CD14-positive monocyte (primary cell): ENCODE data around the gene HORMAD2. TPM values are rescaled to one million over a fixed set of nuclear protein-coding genes. Genes with fewer than 3 reads are reported as not detected.

Source experiments
- DNase-seq, 3 donors: peaks; one replicate each; pipeline ENCODE4 v3.0.0-alpha.2; 2011 to 2022
- H2AFZ ChIP-seq: 2 replicates; pipeline ENCODE4 v1.6.0; 2012; ENCODE audit warnings: mild to moderate bottlenecking, low read depth, low read length, inconsistent platforms; ENCODE audit not compliant: insufficient read depth, poor library complexity, severe bottlenecking
- H3K27ac ChIP-seq, 2 donors: 1 replicate in 1 of 2; 2 replicates in 1 of 2; pipeline ENCODE4 v1.5.1; 2012 to 2013; ENCODE audit warnings: low read length in 2 of 2, control low read depth in 1 of 2, inconsistent platforms in 1 of 2, low read depth in 1 of 2, mild to moderate bottlenecking in 1 of 2
- H3K27me3 ChIP-seq, 2 donors: one replicate each; pipeline versions ENCODE4 v1.6.0 to v1.6.1; 2011 to 2013; ENCODE audit warnings: low read length in 2 of 2; ENCODE audit not compliant: control insufficient read depth in 2 of 2, insufficient read depth in 2 of 2
- H3K36me3 ChIP-seq, 2 donors: replicated peaks in 1 of 2; 1 replicate in 1 of 2; 2 replicates in 1 of 2; pipeline versions ENCODE4 v1.5.1 to v1.6.1; 2012 to 2013; ENCODE audit warnings: low read length in 2 of 2, control low read depth in 1 of 2, inconsistent platforms in 1 of 2, mild to moderate bottlenecking in 1 of 2; ENCODE audit not compliant: insufficient read depth in 2 of 2, control insufficient read depth in 1 of 2
- H3K4me1 ChIP-seq, 2 donors: 1 replicate in 1 of 2; 2 replicates in 1 of 2; pipeline versions ENCODE4 v1.5.1 to v1.6.1; 2012 to 2013; ENCODE audit warnings: low read length in 2 of 2, control low read depth in 1 of 2, inconsistent platforms in 1 of 2, mild to moderate bottlenecking in 1 of 2, moderate library complexity in 1 of 2; ENCODE audit not compliant: insufficient read depth in 2 of 2, control insufficient read depth in 1 of 2
- H3K4me2 ChIP-seq: replicated peaks from 2 replicates; pipeline ENCODE3; 2012; ENCODE audit warnings: low read length, moderate library complexity, mild to moderate bottlenecking; ENCODE audit not compliant: poor library complexity, severe bottlenecking; ENCODE audit errors: extremely low read depth
- H3K4me3 ChIP-seq, 3 experiments: fragments of 200-600 bp in 1 of 3; sonication (generic) in 1 of 3; replicated peaks in 1 of 3; 1 replicate in 2 of 3; 2 replicates in 1 of 3; pipeline ENCODE4 v1.5.1; 2011 to 2013; ENCODE audit warnings: low read length in 3 of 3, mild to moderate bottlenecking in 3 of 3, control low read depth in 2 of 3, low read depth in 2 of 3, inconsistent platforms in 1 of 3, moderate library complexity in 1 of 3
- H3K79me2 ChIP-seq: 2 replicates; pipeline ENCODE4 v1.6.0; 2012; ENCODE audit warnings: mild to moderate bottlenecking, control low read depth, inconsistent platforms, low read length, moderate library complexity; ENCODE audit not compliant: insufficient read depth
- H3K9ac ChIP-seq: 2 replicates; pipeline ENCODE4 v1.6.0; 2017; ENCODE audit warnings: low read length, mild to moderate bottlenecking; ENCODE audit not compliant: insufficient read depth, poor library complexity, severe bottlenecking
- H3K9me3 ChIP-seq, 2 donors: replicated peaks in 1 of 2; 1 replicate in 1 of 2; 2 replicates in 1 of 2; pipeline versions ENCODE4 v1.5.1 to v1.6.1; 2012 to 2013; ENCODE audit warnings: low read length in 2 of 2, control low read depth in 1 of 2; ENCODE audit not compliant: control insufficient read depth in 1 of 2, insufficient read depth in 1 of 2
- H4K20me1 ChIP-seq: 2 replicates; pipeline ENCODE4 v1.6.0; 2012; ENCODE audit warnings: mild to moderate bottlenecking, low read length, control low read depth, moderate library complexity; ENCODE audit not compliant: insufficient read depth
- H3K27ac Mint-ChIP-seq, 7 donors: one replicate each; pipeline ENCODE4 v1.8.0; 2020; ENCODE audit warnings: mild to moderate bottlenecking in 7 of 7, mixed read lengths in 7 of 7, moderate library complexity in 6 of 7, inconsistent platforms in 2 of 7
- H3K27me3 Mint-ChIP-seq, 3 donors: one replicate each; pipeline ENCODE4 v1.8.0; 2021 to 2022; ENCODE audit warnings: low read depth in 3 of 3, mild to moderate bottlenecking in 3 of 3, mixed read lengths in 3 of 3, moderate library complexity in 3 of 3, inconsistent platforms in 1 of 3
- H3K36me3 Mint-ChIP-seq, 2 donors: one replicate each; pipeline ENCODE4 v1.8.0; 2020; ENCODE audit warnings: mixed read lengths in 2 of 2, inconsistent platforms in 1 of 2, mild to moderate bottlenecking in 1 of 2
- H3K4me1 Mint-ChIP-seq: one replicate; pipeline ENCODE4 v1.8.0; 2020; ENCODE audit warnings: mild to moderate bottlenecking, mixed read lengths
- H3K4me3 Mint-ChIP-seq, 2 donors: one replicate each; pipeline ENCODE4 v1.8.0; 2020; ENCODE audit warnings: mild to moderate bottlenecking in 2 of 2, mixed read lengths in 2 of 2, moderate library complexity in 1 of 2
- H3K9me3 Mint-ChIP-seq, 7 donors: one replicate each; pipeline ENCODE4 v1.8.0; 2020 to 2022; ENCODE audit warnings: mixed read lengths in 7 of 7, mild to moderate bottlenecking in 6 of 7, moderate library complexity in 6 of 7, inconsistent platforms in 2 of 7
- CTCF ChIP-seq: fragments of 200-600 bp; IDR thresholded peaks from one replicate; pipeline ENCODE4 v1.8.0; 2022; ENCODE audit warnings: antibody characterized with exemption, mild to moderate bottlenecking
- WGBS: methylation state at CpG from one replicate; pipeline ENCODE4 v1.1.5; 2013; ENCODE audit warnings: missing lambda C conversion rate; ENCODE audit not compliant: insufficient coverage; 5-methylcytosine and 5-hydroxymethylcytosine counted together
- intact Hi-C, 2 donors: fragments of 100-400 bp; cut with micrococcal nuclease; formaldehyde crosslinking; loops; one replicate each; pipeline versions ENCODE4 v1.15.0 to v1.15.1; 2023
- polyA plus RNA-seq, 3 donors: library from polyadenylated mRNA; depleted of rRNA in 1 of 3; unstranded in 2 of 3; stranded (reverse) in 1 of 3; fragments of 300-500 nt in 2 of 3; fragments of >200 nt in 1 of 3; fragmentation: Illumina TruSeq in 2 of 3; gene quantifications; 1 replicate in 2 of 3; 2 replicates in 1 of 3; pipeline ENCODE4 v1.2.3, GENCODE V29; 2012 to 2021

The HORMAD2 gene
- polyA plus RNA-seq, 3 donors, result not detected

GRCh38 chr22:30205281-30206115 lies 125.2 kb downstream of the HORMAD2 start:
- no peak overlapping the region for H3K9ac ChIP-seq
- no peaks in the 10 kb centered on the region for H3K9me3 ChIP-seq
- H3K79me2 ChIP-seq, result no peaks in the 10 kb centered on the region
- no peak overlapping the region for H3K4me3 ChIP-seq
- peak; percentile 77 to 96 (median 88) for DNase-seq
- peaks cover 26% of the 10 kb centered on the region for H3K4me1 Mint-ChIP-seq
- H3K36me3 ChIP-seq, result no peaks in the 10 kb centered on the region
- H3K27me3 ChIP-seq, result no peaks in the 10 kb centered on the region
- 82% methylated on average over 23 of the region's 25 CpGs for WGBS
- peaks cover 0 to 2% (median 0%) of the 10 kb centered on the region in 7 donors for H3K9me3 Mint-ChIP-seq
- H3K4me3 Mint-ChIP-seq, result no peak overlapping the region
- peaks cover 2 to 10% (median 3%) of the 10 kb centered on the region in 3 donors for H3K27me3 Mint-ChIP-seq
- intact Hi-C loops, result no loop called here
- TF ChIP-seq CTCF, result no peak
- peaks cover 6% of the 10 kb centered on the region in 2 donors for H3K4me1 ChIP-seq
- no peak overlapping the region for H3K27ac ChIP-seq
- no peak overlapping the region for H2AFZ ChIP-seq
- peak overlapping the region in 6 of 7 donors; percentile 18 to 75 (median 46) for H3K27ac Mint-ChIP-seq
- no peak overlapping the region for H3K4me2 ChIP-seq
- no peaks in the 10 kb centered on the region for H4K20me1 ChIP-seq
- no peaks in the 10 kb centered on the region for H3K36me3 Mint-ChIP-seq

- H3K9me3 Mint-ChIP-seq, result peaks cover 0 to 2% (median 0%) of the 10 kb centered on the region in 7 donors
Observed at GRCh38 chr22:30206944-30207343, 126.7 kb downstream of the HORMAD2 start.

More at GRCh38 chr22:30206944-30207343, 126.7 kb downstream of the HORMAD2 start:
- Histone ChIP-seq H3K4me1 (peaks cover 8 to 11% of the 10 kb centered on the region in 2 donors), H3K79me2 (no peaks in the 10 kb centered on the region), H3K4me3 (no peak overlapping the region), H3K27me3 (no peaks in the 10 kb centered on the region), H3K27ac (no peak overlapping the region), H2AFZ (no peak overlapping the region), H4K20me1 (no peaks in the 10 kb centered on the region), H3K4me2 (no peak overlapping the region), H3K9ac (no peak overlapping the region), H3K9me3 (no peaks in the 10 kb centered on the region), H3K36me3 (no peaks in the 10 kb centered on the region)
- no peak for TF ChIP-seq CTCF
- DNase-seq, result peak in 1 of 3 donors; percentile 33
- Mint-ChIP-seq H3K27ac (peak overlapping the region in 2 of 7 donors; percentile 66 to 68), H3K27me3 (peaks cover 2 to 13% (median 3%) of the 10 kb centered on the region in 3 donors), H3K4me3 (no peak overlapping the region), H3K4me1 (peaks cover 35% of the 10 kb centered on the region), H3K36me3 (no peaks in the 10 kb centered on the region)
- 94% methylated on average over 11 of the region's 16 CpGs for WGBS
- intact Hi-C loops, result no loop called here
